CD14-positive monocyte (primary cell): Measurements from ENCODE around the gene EEF1G. TPM values are rescaled to one million over a fixed set of nuclear protein-coding genes. Genes with fewer than 3 reads are reported as not detected.
"Not testable (repeated sequence)": the region's sequence is repeated elsewhere in the genome, so short reads cannot be mapped to it uniquely, and the experiment has no call there.

ENCODE experiments used
- DNase-seq, 3 donors: peaks; one replicate each; pipeline ENCODE4 v3.0.0-alpha.2; 2011 to 2022
- H2AFZ ChIP-seq: 2 replicates; pipeline ENCODE4 v1.6.0; 2012; ENCODE audit warnings: mild to moderate bottlenecking, low read depth, low read length, inconsistent platforms; ENCODE audit not compliant: insufficient read depth, poor library complexity, severe bottlenecking
- H3K27ac ChIP-seq, 2 donors: 1 replicate in 1 of 2; 2 replicates in 1 of 2; pipeline ENCODE4 v1.5.1; 2012 to 2013; ENCODE audit warnings: low read length in 2 of 2, control low read depth in 1 of 2, inconsistent platforms in 1 of 2, low read depth in 1 of 2, mild to moderate bottlenecking in 1 of 2
- H3K27me3 ChIP-seq, 2 donors: one replicate each; pipeline versions ENCODE4 v1.6.0 to v1.6.1; 2011 to 2013; ENCODE audit warnings: low read length in 2 of 2; ENCODE audit not compliant: control insufficient read depth in 2 of 2, insufficient read depth in 2 of 2
- H3K36me3 ChIP-seq, 2 donors: replicated peaks in 1 of 2; 1 replicate in 1 of 2; 2 replicates in 1 of 2; pipeline versions ENCODE4 v1.5.1 to v1.6.1; 2012 to 2013; ENCODE audit warnings: low read length in 2 of 2, control low read depth in 1 of 2, inconsistent platforms in 1 of 2, mild to moderate bottlenecking in 1 of 2; ENCODE audit not compliant: insufficient read depth in 2 of 2, control insufficient read depth in 1 of 2
- H3K4me1 ChIP-seq, 2 donors: 1 replicate in 1 of 2; 2 replicates in 1 of 2; pipeline versions ENCODE4 v1.5.1 to v1.6.1; 2012 to 2013; ENCODE audit warnings: low read length in 2 of 2, control low read depth in 1 of 2, inconsistent platforms in 1 of 2, mild to moderate bottlenecking in 1 of 2, moderate library complexity in 1 of 2; ENCODE audit not compliant: insufficient read depth in 2 of 2, control insufficient read depth in 1 of 2
- H3K4me2 ChIP-seq: replicated peaks from 2 replicates; pipeline ENCODE3; 2012; ENCODE audit warnings: low read length, moderate library complexity, mild to moderate bottlenecking; ENCODE audit not compliant: poor library complexity, severe bottlenecking; ENCODE audit errors: extremely low read depth
- H3K4me3 ChIP-seq, 3 experiments: fragments of 200-600 bp in 1 of 3; sonication (generic) in 1 of 3; replicated peaks in 1 of 3; 1 replicate in 2 of 3; 2 replicates in 1 of 3; pipeline ENCODE4 v1.5.1; 2011 to 2013; ENCODE audit warnings: low read length in 3 of 3, mild to moderate bottlenecking in 3 of 3, control low read depth in 2 of 3, low read depth in 2 of 3, inconsistent platforms in 1 of 3, moderate library complexity in 1 of 3
- H3K79me2 ChIP-seq: 2 replicates; pipeline ENCODE4 v1.6.0; 2012; ENCODE audit warnings: mild to moderate bottlenecking, control low read depth, inconsistent platforms, low read length, moderate library complexity; ENCODE audit not compliant: insufficient read depth
- H3K9ac ChIP-seq: 2 replicates; pipeline ENCODE4 v1.6.0; 2017; ENCODE audit warnings: low read length, mild to moderate bottlenecking; ENCODE audit not compliant: insufficient read depth, poor library complexity, severe bottlenecking
- H3K9me3 ChIP-seq, 2 donors: replicated peaks in 1 of 2; 1 replicate in 1 of 2; 2 replicates in 1 of 2; pipeline versions ENCODE4 v1.5.1 to v1.6.1; 2012 to 2013; ENCODE audit warnings: low read length in 2 of 2, control low read depth in 1 of 2; ENCODE audit not compliant: control insufficient read depth in 1 of 2, insufficient read depth in 1 of 2
- H4K20me1 ChIP-seq: 2 replicates; pipeline ENCODE4 v1.6.0; 2012; ENCODE audit warnings: mild to moderate bottlenecking, low read length, control low read depth, moderate library complexity; ENCODE audit not compliant: insufficient read depth
- H3K27ac Mint-ChIP-seq, 7 donors: one replicate each; pipeline ENCODE4 v1.8.0; 2020; ENCODE audit warnings: mild to moderate bottlenecking in 7 of 7, mixed read lengths in 7 of 7, moderate library complexity in 6 of 7, inconsistent platforms in 2 of 7
- H3K27me3 Mint-ChIP-seq, 3 donors: one replicate each; pipeline ENCODE4 v1.8.0; 2021 to 2022; ENCODE audit warnings: low read depth in 3 of 3, mild to moderate bottlenecking in 3 of 3, mixed read lengths in 3 of 3, moderate library complexity in 3 of 3, inconsistent platforms in 1 of 3
- H3K36me3 Mint-ChIP-seq, 2 donors: one replicate each; pipeline ENCODE4 v1.8.0; 2020; ENCODE audit warnings: mixed read lengths in 2 of 2, inconsistent platforms in 1 of 2, mild to moderate bottlenecking in 1 of 2
- H3K4me1 Mint-ChIP-seq: one replicate; pipeline ENCODE4 v1.8.0; 2020; ENCODE audit warnings: mild to moderate bottlenecking, mixed read lengths
- H3K4me3 Mint-ChIP-seq, 2 donors: one replicate each; pipeline ENCODE4 v1.8.0; 2020; ENCODE audit warnings: mild to moderate bottlenecking in 2 of 2, mixed read lengths in 2 of 2, moderate library complexity in 1 of 2
- H3K9me3 Mint-ChIP-seq, 7 donors: one replicate each; pipeline ENCODE4 v1.8.0; 2020 to 2022; ENCODE audit warnings: mixed read lengths in 7 of 7, mild to moderate bottlenecking in 6 of 7, moderate library complexity in 6 of 7, inconsistent platforms in 2 of 7
- WGBS: methylation state at CpG from one replicate; pipeline ENCODE4 v1.1.5; 2013; ENCODE audit warnings: missing lambda C conversion rate; ENCODE audit not compliant: insufficient coverage; 5-methylcytosine and 5-hydroxymethylcytosine counted together
- intact Hi-C, 2 donors: fragments of 100-400 bp; cut with micrococcal nuclease; formaldehyde crosslinking; loops; one replicate each; pipeline versions ENCODE4 v1.15.0 to v1.15.1; 2023
- polyA plus RNA-seq, 3 donors: library from polyadenylated mRNA; depleted of rRNA in 1 of 3; unstranded in 2 of 3; stranded (reverse) in 1 of 3; fragments of 300-500 nt in 2 of 3; fragments of >200 nt in 1 of 3; fragmentation: Illumina TruSeq in 2 of 3; gene quantifications; 1 replicate in 2 of 3; 2 replicates in 1 of 3; pipeline ENCODE4 v1.2.3, GENCODE V29; 2012 to 2021
- TF ChIP-seq, protein P1 (sequence below): fragments of 200-600 bp; IDR thresholded peaks from one replicate; pipeline ENCODE4 v1.8.0; 2022; ENCODE audit warnings: antibody characterized with exemption, mild to moderate bottlenecking

EEF1G gene
- polyA plus RNA-seq, 3 donors = 490 to 603 (median 491) TPM

DNA sequence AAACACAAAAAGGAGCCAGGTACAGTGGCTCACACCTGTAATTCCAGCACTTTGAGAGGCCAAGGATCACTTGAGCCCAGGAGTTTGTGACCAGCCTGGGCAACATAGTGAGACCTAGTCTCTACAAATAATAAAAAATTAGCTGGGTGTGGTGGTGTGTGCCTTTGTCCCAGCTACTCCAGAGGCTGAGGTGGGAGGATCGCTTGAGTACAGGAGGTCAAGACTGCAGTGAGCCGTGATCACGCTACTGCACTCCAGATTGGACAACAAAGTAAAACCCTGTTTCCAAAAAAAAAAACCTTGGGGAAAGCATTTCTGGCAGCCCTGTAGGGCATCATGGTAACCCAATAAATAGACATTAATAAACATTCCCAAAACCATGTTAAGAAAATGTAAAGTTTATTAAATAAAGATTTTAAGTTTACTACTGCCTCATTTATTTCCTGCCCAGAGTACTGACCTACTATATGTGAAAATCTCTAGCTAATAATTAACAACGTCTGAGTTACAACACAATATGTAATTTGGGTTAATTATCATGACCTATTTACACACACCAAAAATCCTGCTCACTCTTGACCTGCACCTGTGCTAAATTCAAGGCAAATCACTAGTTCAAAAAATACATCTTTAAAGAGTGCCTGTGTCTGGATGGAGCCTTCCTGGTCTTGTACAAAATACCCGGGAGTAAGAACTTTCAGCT, 8.4 kb downstream of the EEF1G start:
- Histone ChIP-seq H3K4me1 (peaks cover 8 to 24% of the 10 kb centered on the region in 2 donors), H3K27me3 (no peaks in the 10 kb centered on the region), H3K4me2 (no peak overlapping the region), H4K20me1 (peaks cover 60% of the 10 kb centered on the region), H2AFZ (no peak overlapping the region), H3K9ac (no peak overlapping the region), H3K4me3 (no peak overlapping the region), H3K27ac (no peak overlapping the region), H3K79me2 (peaks cover 82% of the 10 kb centered on the region), H3K9me3 (no peaks in the 10 kb centered on the region), H3K36me3 (peaks cover 71 to 76% of the 10 kb centered on the region in 2 donors)
- Mint-ChIP-seq H3K4me1 (peaks cover 20% of the 10 kb centered on the region), H3K4me3 (no peak overlapping the region), H3K27me3 (no peaks in the 10 kb centered on the region), H3K36me3 (peaks cover 62 to 93% of the 10 kb centered on the region in 2 donors), H3K27ac (peak overlapping the region in 2 of 7 donors; percentile 42 to 57), H3K9me3 (no peaks in the 10 kb centered on the region)
- intact Hi-C loops = loop anchor here in 1 of 2 donors (5.0 kb wide), 1 partner anchor 33 kb away; no protein-coding TSS in a partner anchor
- WGBS = 83% methylated on average over 1 of the region's 5 CpGs
- TF ChIP-seq, protein P1, sequence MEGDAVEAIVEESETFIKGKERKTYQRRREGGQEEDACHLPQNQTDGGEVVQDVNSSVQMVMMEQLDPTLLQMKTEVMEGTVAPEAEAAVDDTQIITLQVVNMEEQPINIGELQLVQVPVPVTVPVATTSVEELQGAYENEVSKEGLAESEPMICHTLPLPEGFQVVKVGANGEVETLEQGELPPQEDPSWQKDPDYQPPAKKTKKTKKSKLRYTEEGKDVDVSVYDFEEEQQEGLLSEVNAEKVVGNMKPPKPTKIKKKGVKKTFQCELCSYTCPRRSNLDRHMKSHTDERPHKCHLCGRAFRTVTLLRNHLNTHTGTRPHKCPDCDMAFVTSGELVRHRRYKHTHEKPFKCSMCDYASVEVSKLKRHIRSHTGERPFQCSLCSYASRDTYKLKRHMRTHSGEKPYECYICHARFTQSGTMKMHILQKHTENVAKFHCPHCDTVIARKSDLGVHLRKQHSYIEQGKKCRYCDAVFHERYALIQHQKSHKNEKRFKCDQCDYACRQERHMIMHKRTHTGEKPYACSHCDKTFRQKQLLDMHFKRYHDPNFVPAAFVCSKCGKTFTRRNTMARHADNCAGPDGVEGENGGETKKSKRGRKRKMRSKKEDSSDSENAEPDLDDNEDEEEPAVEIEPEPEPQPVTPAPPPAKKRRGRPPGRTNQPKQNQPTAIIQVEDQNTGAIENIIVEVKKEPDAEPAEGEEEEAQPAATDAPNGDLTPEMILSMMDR = no peak
- no peak for DNase-seq

DNA sequence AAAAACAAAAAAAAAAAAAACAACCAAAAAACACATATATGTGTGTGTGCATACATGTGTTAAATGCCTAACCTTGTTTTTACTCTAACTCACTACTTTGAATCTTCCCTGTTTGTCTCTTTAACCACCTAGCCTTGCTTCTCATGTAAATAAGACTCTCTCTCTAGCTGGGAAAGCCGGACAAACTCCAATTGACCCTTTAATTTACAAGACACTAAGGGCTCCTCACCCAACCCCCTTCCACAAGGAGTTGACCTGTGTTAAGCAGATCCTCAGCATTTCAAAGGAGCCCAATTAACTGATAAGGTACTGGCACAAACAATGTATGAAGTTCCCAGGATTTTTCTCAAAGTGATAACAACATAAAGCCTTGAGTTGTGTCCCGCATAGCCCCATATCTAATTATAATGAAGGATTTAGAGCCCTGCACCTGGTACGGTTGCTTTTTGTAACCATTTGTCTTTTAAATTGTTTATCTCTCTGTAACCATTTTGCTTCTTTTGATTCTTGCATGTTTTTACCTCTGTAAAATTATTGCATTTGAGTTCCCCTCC, 11.9 kb downstream of the EEF1G start:
- H3K4me3 Mint-ChIP-seq, H3K9me3 ChIP-seq, H2AFZ ChIP-seq, H3K27ac ChIP-seq, H3K9ac ChIP-seq, H3K9me3 Mint-ChIP-seq, DNase-seq, H3K4me2 ChIP-seq, H3K27me3 ChIP-seq, H3K4me3 ChIP-seq, H3K27me3 Mint-ChIP-seq: not testable (repeated sequence)
- peaks cover 55 to 83% of the 10 kb centered on the region in 2 donors for H3K36me3 Mint-ChIP-seq
- peaks cover 25% of the 10 kb centered on the region for H3K4me1 Mint-ChIP-seq
- Histone ChIP-seq H3K4me1 (peaks cover 24 to 34% of the 10 kb centered on the region in 2 donors), H3K79me2 (peaks cover 86% of the 10 kb centered on the region), H4K20me1 (peaks cover 46% of the 10 kb centered on the region), H3K36me3 (peaks cover 63 to 67% of the 10 kb centered on the region in 2 donors)
- WGBS = 100% methylated on average over 1 of the region's 3 CpGs
- intact Hi-C loops = loop anchor here in 1 of 2 donors (5.0 kb wide), 1 partner anchor 139 kb away; no protein-coding TSS in a partner anchor
- H3K27ac Mint-ChIP-seq = peak overlapping the region in 5 of 7 donors; percentile 49 to 59 (median 55)
